ENCODE results near the gene RBM26. TPM values are rescaled to one million over a fixed set of nuclear protein-coding genes. Genes with fewer than 3 reads are reported as not detected.
A peak's percentile ranks its signal among the peaks of the same experiment; 100 is the strongest.

Gene RBM26
- total and polyA plus RNA-seq, 3 experiments from 2014 or later = 15.8 to 61.7 (median 59.4) TPM

- no peaks in the 10 kb centered on the region for H3K36me3 Mint-ChIP-seq
- H3K27ac Mint-ChIP-seq = no peak overlapping the region
- no peak overlapping the region for H3K4me3 Mint-ChIP-seq
- no peak overlapping the region for H3K27ac ChIP-seq (ENCODE audit: low read depth, low read length)
- DNase-seq = no peak
- H3K9me3 Mint-ChIP-seq = no peaks in the 10 kb centered on the region
- no peaks in the 10 kb centered on the region for H3K4me1 Mint-ChIP-seq
- CTCF ChIA-PET = interaction anchor here (0.7 to 1.2 kb wide), 3 partner anchors 9 to 100 kb away, joined by 3 to 6 read pairs (median 3); no protein-coding TSS in a partner anchor
- H3K27me3 ChIP-seq (ENCODE audit: insufficient read depth, low read length, poor library complexity, severe bottlenecking) = no peaks in the 10 kb centered on the region
- POLR2A ChIA-PET = no interaction called here
- no peaks in the 10 kb centered on the region for H3K9me3 ChIP-seq (ENCODE audit: low read length)
- H3K27me3 Mint-ChIP-seq = no peaks in the 10 kb centered on the region
- H3K4me3 ChIP-seq (ENCODE audit: low read length) = no peak overlapping the region
- H3K36me3 ChIP-seq (ENCODE audit: insufficient read depth, low read length) = no peaks in the 10 kb centered on the region
- no peaks in the 10 kb centered on the region for H3K4me1 ChIP-seq (ENCODE audit: insufficient read depth, low read length)
Measured at GRCh38 chr13:79432992-79433391, 26.9 kb upstream of the RBM26 start.

GRCh38 chr13:79432086-79432485 is 26.0 kb upstream of the RBM26 start:
- Mint-ChIP-seq H3K36me3 (no peaks in the 10 kb centered on the region), H3K4me1 (no peaks in the 10 kb centered on the region), H3K4me3 (no peak overlapping the region), H3K27me3 (no peaks in the 10 kb centered on the region), H3K27ac (no peak overlapping the region), H3K9me3 (no peaks in the 10 kb centered on the region)
- Histone ChIP-seq H3K4me3 (ENCODE audit: low read length) (no peak overlapping the region), H3K27me3 (ENCODE audit: insufficient read depth, low read length, poor library complexity, severe bottlenecking) (no peaks in the 10 kb centered on the region), H3K4me1 (ENCODE audit: insufficient read depth, low read length) (no peaks in the 10 kb centered on the region), H3K9me3 (ENCODE audit: low read length) (no peaks in the 10 kb centered on the region), H3K36me3 (ENCODE audit: insufficient read depth, low read length) (no peaks in the 10 kb centered on the region), H3K27ac (ENCODE audit: low read depth, low read length) (no peak overlapping the region)
- DNase-seq = no peak
- POLR2A ChIA-PET = no interaction called here
- CTCF ChIA-PET = interaction anchor here (1.2 kb wide), 1 partner anchor 8 kb away, joined by 3 read pairs; no protein-coding TSS in a partner anchor

DNA sequence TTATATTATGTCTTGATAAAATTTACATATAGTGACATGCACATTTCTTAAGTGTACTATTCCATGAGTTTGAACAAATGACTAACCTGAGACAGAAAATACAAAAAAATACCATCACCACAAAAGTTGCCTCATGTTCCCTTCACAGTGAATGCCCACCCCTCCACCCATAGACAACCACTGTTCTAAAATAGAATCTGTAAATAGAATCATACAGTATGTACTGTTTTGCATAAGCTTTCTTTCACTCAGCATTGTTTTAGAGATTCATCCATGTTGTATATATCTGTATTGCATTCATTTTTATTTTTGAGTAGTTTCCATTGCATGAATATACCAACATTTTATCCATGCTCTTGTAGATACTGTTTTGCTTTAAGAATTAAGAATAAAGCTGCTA is 23.3 kb upstream of the RBM26 start:
- H3K9me3 Mint-ChIP-seq = no peaks in the 10 kb centered on the region
- H3K4me1 Mint-ChIP-seq = no peaks in the 10 kb centered on the region
- Histone ChIP-seq H3K27ac (ENCODE audit: low read depth, low read length) (no peak overlapping the region), H3K27me3 (ENCODE audit: insufficient read depth, low read length, poor library complexity, severe bottlenecking) (no peaks in the 10 kb centered on the region), H3K4me3 (ENCODE audit: low read length) (no peak overlapping the region), H3K4me1 (ENCODE audit: insufficient read depth, low read length) (no peaks in the 10 kb centered on the region), H3K36me3 (ENCODE audit: insufficient read depth, low read length) (no peaks in the 10 kb centered on the region), H3K9me3 (ENCODE audit: low read length) (no peaks in the 10 kb centered on the region)
- H3K27me3 Mint-ChIP-seq = no peaks in the 10 kb centered on the region
- H3K27ac Mint-ChIP-seq = no peak overlapping the region
- CTCF ChIA-PET = no interaction called here
- no peaks in the 10 kb centered on the region for H3K36me3 Mint-ChIP-seq
- DNase-seq = no peak
- POLR2A ChIA-PET = interaction anchor here (0.6 kb wide), 1 partner anchor 35 kb away, joined by 5 read pairs; no protein-coding TSS in a partner anchor
- H3K4me3 Mint-ChIP-seq = no peak overlapping the region

DNA sequence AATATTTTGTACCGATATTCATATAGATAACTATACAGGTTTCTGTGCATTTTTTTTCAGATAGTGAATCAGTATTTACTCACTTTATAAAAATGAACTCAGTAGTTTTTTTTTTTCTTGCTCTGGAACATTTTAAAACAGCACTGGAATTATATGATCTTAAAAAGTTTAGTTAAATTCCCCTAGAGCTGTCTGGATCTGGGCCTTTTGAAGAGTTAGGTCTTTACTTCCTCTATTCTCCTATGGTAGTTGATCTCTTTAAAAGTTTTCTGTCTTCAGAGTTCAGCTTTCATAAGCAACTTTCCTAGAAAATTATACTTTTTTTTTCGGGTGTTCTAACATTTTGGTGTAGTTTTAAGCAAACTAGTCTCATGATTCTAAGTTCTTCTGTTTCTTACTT is 21.8 kb upstream of the RBM26 start:
- no peaks in the 10 kb centered on the region for H3K9me3 Mint-ChIP-seq
- no peak for DNase-seq
- no peak overlapping the region for H3K4me3 Mint-ChIP-seq
- Histone ChIP-seq H3K36me3 (ENCODE audit: insufficient read depth, low read length) (no peaks in the 10 kb centered on the region), H3K4me1 (ENCODE audit: insufficient read depth, low read length) (no peaks in the 10 kb centered on the region), H3K4me3 (ENCODE audit: low read length) (no peak overlapping the region), H3K9me3 (ENCODE audit: low read length) (no peaks in the 10 kb centered on the region), H3K27me3 (ENCODE audit: insufficient read depth, low read length, poor library complexity, severe bottlenecking) (no peaks in the 10 kb centered on the region), H3K27ac (ENCODE audit: low read depth, low read length) (no peak overlapping the region)
- H3K27ac Mint-ChIP-seq = no peak overlapping the region
- H3K36me3 Mint-ChIP-seq = no peaks in the 10 kb centered on the region
- peaks cover 0 to 3% (median 0%) of the 10 kb centered on the region in 3 donors for H3K4me1 Mint-ChIP-seq
- CTCF ChIA-PET = interaction anchor here (7.6 kb wide), 1 partner anchor 112 kb away, joined by 101 read pairs; no protein-coding TSS in a partner anchor
- no peaks in the 10 kb centered on the region for H3K27me3 Mint-ChIP-seq
- POLR2A ChIA-PET = no interaction called here

DNA sequence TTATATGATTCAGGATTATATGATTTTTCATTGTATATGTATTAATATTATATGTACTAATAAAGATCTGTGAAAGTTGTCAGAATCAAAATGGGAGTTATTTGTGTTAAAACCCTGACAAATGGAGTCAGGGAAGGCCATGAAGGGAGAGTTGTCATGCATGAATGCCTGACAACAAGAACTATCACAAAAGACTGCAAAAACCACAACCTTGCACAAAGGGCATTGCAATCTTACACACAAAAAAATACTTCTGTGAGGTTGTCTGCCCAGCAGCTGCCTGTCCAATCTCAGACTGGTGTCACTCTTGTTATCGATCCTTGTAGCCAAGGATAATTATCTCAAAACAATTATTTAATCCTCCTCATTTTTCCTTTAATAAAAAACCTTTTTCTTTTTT is 21.2 kb upstream of the RBM26 start:
- Histone ChIP-seq H3K36me3 (ENCODE audit: insufficient read depth, low read length) (no peaks in the 10 kb centered on the region), H3K27me3 (ENCODE audit: insufficient read depth, low read length, poor library complexity, severe bottlenecking) (no peaks in the 10 kb centered on the region), H3K27ac (ENCODE audit: low read depth, low read length) (no peak overlapping the region), H3K4me1 (ENCODE audit: insufficient read depth, low read length) (no peaks in the 10 kb centered on the region), H3K9me3 (ENCODE audit: low read length) (no peaks in the 10 kb centered on the region), H3K4me3 (ENCODE audit: low read length) (no peak overlapping the region)
- DNase-seq = no peak
- ChIA-PET POLR2A (no interaction called here), CTCF (interaction anchor here (7.6 kb wide), 1 partner anchor 113 kb away, joined by 101 read pairs; no protein-coding TSS in a partner anchor)
- Mint-ChIP-seq H3K4me3 (no peak overlapping the region), H3K27me3 (no peaks in the 10 kb centered on the region), H3K27ac (no peak overlapping the region), H3K4me1 (peaks cover 0 to 3% (median 0%) of the 10 kb centered on the region in 3 donors), H3K9me3 (no peaks in the 10 kb centered on the region), H3K36me3 (no peaks in the 10 kb centered on the region)

DNA sequence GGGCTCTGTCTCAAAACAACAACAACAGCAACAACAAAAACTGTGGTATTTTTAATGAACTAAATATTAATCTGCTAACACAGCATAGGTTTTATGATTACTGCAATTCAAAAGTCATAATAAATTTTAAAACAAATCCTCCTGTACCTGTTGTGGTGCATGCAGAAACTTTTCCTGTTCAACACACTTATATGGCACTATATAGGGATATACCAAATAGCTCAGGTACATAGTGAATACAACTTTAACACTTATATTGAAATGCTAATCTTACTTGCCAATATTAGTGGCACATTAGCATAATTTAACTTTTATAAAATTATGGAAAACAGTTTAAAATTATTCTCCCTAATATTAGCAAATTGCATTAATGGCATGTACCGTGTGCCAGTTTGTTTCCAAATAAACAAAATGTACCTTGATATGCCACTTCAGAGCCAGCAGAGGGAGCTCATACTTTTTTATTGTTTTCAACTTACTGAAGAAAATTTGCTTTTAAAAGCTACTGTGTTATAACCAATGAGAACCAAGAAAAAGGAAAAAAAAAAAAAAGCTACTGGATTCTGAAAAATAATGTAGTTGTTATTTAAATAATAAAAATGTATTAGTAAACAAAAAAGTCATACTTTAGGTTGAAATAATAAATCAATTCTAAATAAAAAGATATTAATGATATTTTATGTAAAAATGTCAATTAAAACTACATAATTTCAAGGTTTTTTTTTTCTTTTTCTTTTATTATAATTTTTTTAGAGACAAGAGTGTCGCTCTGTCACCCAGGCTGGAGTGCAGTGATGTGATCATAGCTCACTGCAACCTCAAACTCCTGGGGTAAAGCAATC is 18.0 kb upstream of the RBM26 start:
- Mint-ChIP-seq H3K27ac (no peak overlapping the region), H3K9me3 (no peaks in the 10 kb centered on the region), H3K27me3 (no peaks in the 10 kb centered on the region), H3K4me3 (no peak overlapping the region), H3K4me1 (peaks cover 0 to 3% (median 0%) of the 10 kb centered on the region in 3 donors), H3K36me3 (no peaks in the 10 kb centered on the region)
- ChIA-PET CTCF (interaction anchor here (0.7 to 7.6 kb wide), 33 partner anchors 8 to 131 kb away, joined by 3 to 101 read pairs (median 5); partner anchors contain the start of genes NDFIP2 and RBM26), POLR2A (no interaction called here)
- DNase-seq = peak in 2 of 5 donors; percentile 30 to 39
- H3K36me3 ChIP-seq (ENCODE audit: insufficient read depth, low read length) = no peaks in the 10 kb centered on the region
- H3K9me3 ChIP-seq (ENCODE audit: low read length) = no peaks in the 10 kb centered on the region
- no peak overlapping the region for H3K4me3 ChIP-seq (ENCODE audit: low read length)
- no peak overlapping the region for H3K27ac ChIP-seq (ENCODE audit: low read depth, low read length)
- H3K4me1 ChIP-seq (ENCODE audit: insufficient read depth, low read length) = no peaks in the 10 kb centered on the region
- H3K27me3 ChIP-seq (ENCODE audit: insufficient read depth, low read length, poor library complexity, severe bottlenecking) = no peaks in the 10 kb centered on the region

DNA sequence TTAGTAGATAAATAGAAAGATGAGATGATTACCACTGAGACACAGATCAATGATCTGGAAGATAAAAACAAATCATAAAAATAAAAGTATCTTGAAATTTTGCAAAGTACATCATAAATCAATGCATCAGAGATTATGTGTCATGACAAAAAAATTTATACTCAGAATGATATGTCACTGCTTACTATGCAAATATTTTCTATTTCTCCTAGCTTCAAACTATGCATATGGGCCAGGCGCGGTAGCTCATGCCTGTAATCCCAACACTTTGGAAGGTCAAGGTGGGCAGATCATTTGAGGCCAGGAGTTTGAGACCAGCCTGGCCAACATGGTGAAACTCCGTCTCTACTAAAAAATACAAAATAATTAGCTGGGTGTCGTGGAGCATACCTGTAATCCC is 17.3 kb upstream of the RBM26 start:
- no peak for DNase-seq
- no peaks in the 10 kb centered on the region for H3K4me1 ChIP-seq (ENCODE audit: insufficient read depth, low read length)
- ChIA-PET POLR2A (no interaction called here), CTCF (interaction anchor here (1.1 to 7.6 kb wide), 18 partner anchors 8 to 121 kb away, joined by 3 to 101 read pairs (median 6); partner anchors contain the start of genes NDFIP2 and RBM26)
- Mint-ChIP-seq H3K4me3 (no peak overlapping the region), H3K9me3 (no peaks in the 10 kb centered on the region), H3K27me3 (no peaks in the 10 kb centered on the region), H3K27ac (no peak overlapping the region), H3K36me3 (no peaks in the 10 kb centered on the region), H3K4me1 (peaks cover 0 to 3% (median 0%) of the 10 kb centered on the region in 3 donors)
- no peak overlapping the region for H3K4me3 ChIP-seq (ENCODE audit: low read length)
- no peaks in the 10 kb centered on the region for H3K36me3 ChIP-seq (ENCODE audit: insufficient read depth, low read length)
- no peaks in the 10 kb centered on the region for H3K9me3 ChIP-seq (ENCODE audit: low read length)
- H3K27me3 ChIP-seq (ENCODE audit: insufficient read depth, low read length, poor library complexity, severe bottlenecking) = no peaks in the 10 kb centered on the region
- H3K27ac ChIP-seq (ENCODE audit: low read depth, low read length) = no peak overlapping the region

GRCh38 chr13:79419365-79419764 is 13.3 kb upstream of the RBM26 start:
- Mint-ChIP-seq H3K36me3 (peaks cover 0 to 1% (median 0%) of the 10 kb centered on the region in 3 donors), H3K9me3 (no peaks in the 10 kb centered on the region), H3K4me3 (no peak overlapping the region), H3K4me1 (peaks cover 0 to 3% (median 0%) of the 10 kb centered on the region in 3 donors), H3K27ac (no peak overlapping the region), H3K27me3 (no peaks in the 10 kb centered on the region)
- no peaks in the 10 kb centered on the region for H3K27me3 ChIP-seq (ENCODE audit: insufficient read depth, low read length, poor library complexity, severe bottlenecking)
- no peaks in the 10 kb centered on the region for H3K4me1 ChIP-seq (ENCODE audit: insufficient read depth, low read length)
- ChIA-PET POLR2A (no interaction called here), CTCF (interaction anchor here (1.4 kb wide), 1 partner anchor 121 kb away, joined by 5 read pairs; no protein-coding TSS in a partner anchor)
- no peak overlapping the region for H3K27ac ChIP-seq (ENCODE audit: low read depth, low read length)
- H3K9me3 ChIP-seq (ENCODE audit: low read length) = no peaks in the 10 kb centered on the region
- no peak overlapping the region for H3K4me3 ChIP-seq (ENCODE audit: low read length)
- no peak for DNase-seq
- H3K36me3 ChIP-seq (ENCODE audit: insufficient read depth, low read length) = no peaks in the 10 kb centered on the region

Measured in CD8-positive, alpha-beta memory T cell (primary cell).